Mucosa of rectum (tissue), 2 donors: ENCODE data around the gene TMEM239.

Experiments
- H3K27ac ChIP-seq, 2 donors: one replicate each; pipeline ENCODE4 v1.7.0; 2013; ENCODE audit warnings: inconsistent platforms in 2 of 2, low read depth in 2 of 2, low read length in 2 of 2
- H3K27me3 ChIP-seq, 2 donors: one replicate each; pipeline ENCODE4 v1.7.0; 2013; ENCODE audit warnings: low read length in 2 of 2; ENCODE audit not compliant: control insufficient read depth in 2 of 2, insufficient read depth in 2 of 2
- H3K36me3 ChIP-seq, 2 donors: one replicate each; pipeline ENCODE4 v1.7.0; 2013; ENCODE audit warnings: low read length in 2 of 2; ENCODE audit not compliant: control insufficient read depth in 2 of 2, insufficient read depth in 2 of 2
- H3K4me1 ChIP-seq, 2 donors: one replicate each; pipeline ENCODE4 v1.7.0; 2013; ENCODE audit warnings: low read length in 2 of 2, mild to moderate bottlenecking in 1 of 2; ENCODE audit not compliant: control insufficient read depth in 2 of 2, insufficient read depth in 2 of 2
- H3K4me3 ChIP-seq, 2 donors: one replicate each; pipeline ENCODE4 v1.7.0; 2013; ENCODE audit warnings: low read length in 2 of 2
- H3K9ac ChIP-seq, 2 donors: one replicate each; pipeline ENCODE4 v1.7.0; 2013; ENCODE audit warnings: low read length in 2 of 2, low read depth in 1 of 2, mild to moderate bottlenecking in 1 of 2
- H3K9me3 ChIP-seq, 2 donors: one replicate each; pipeline ENCODE4 v1.7.0; 2013; ENCODE audit warnings: low read length in 2 of 2; ENCODE audit not compliant: control insufficient read depth in 2 of 2
- donor health status: healthy.
- donor health status: Normal muscosa, but diverticular disease.

The TMEM239 gene

DNA sequence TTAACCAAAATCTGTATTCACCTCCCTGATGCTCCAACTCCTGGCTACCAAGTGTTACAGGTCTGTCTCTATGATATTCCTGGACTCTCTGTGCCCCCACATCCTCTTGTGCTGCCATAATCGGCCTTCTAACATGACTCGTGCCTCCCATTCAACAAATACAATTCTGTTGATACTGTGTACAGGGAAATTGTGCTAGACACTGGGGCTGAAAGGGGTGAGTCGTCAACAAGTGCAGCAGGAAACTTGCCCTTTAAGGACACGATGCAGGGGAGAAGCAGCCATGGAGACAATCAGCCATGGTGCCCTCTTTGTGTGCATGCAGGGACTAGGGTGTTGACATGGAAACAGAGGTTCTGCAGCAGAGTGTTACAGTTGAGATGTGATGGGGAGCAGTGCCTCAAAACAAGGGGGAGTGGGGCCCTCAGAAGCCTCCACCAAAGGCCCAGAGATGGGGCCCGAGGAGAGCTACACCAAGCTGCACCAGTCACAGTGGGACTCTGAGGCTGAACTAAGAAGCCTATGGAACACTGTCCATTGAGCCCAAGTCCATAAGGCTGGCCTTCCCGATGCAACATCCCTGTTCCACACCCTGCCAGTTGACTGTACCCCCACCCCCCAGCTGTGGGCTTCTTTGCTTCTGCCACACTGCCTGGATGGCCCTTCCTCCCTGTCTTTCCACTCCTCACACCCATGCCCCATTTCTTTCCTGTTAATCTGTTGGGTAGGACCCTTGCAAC, 21.2 kb downstream of the TMEM239 start:
- Histone ChIP-seq H3K4me3 (no peak overlapping the region), H3K9me3 (no peaks in the 10 kb centered on the region), H3K9ac (no peak overlapping the region), H3K4me1 (peaks cover 10 to 14% of the 10 kb centered on the region in 2 donors), H3K27me3 (no peaks in the 10 kb centered on the region), H3K36me3 (peaks cover 0 to 3% of the 10 kb centered on the region in 2 donors), H3K27ac (no peak overlapping the region)

DNA sequence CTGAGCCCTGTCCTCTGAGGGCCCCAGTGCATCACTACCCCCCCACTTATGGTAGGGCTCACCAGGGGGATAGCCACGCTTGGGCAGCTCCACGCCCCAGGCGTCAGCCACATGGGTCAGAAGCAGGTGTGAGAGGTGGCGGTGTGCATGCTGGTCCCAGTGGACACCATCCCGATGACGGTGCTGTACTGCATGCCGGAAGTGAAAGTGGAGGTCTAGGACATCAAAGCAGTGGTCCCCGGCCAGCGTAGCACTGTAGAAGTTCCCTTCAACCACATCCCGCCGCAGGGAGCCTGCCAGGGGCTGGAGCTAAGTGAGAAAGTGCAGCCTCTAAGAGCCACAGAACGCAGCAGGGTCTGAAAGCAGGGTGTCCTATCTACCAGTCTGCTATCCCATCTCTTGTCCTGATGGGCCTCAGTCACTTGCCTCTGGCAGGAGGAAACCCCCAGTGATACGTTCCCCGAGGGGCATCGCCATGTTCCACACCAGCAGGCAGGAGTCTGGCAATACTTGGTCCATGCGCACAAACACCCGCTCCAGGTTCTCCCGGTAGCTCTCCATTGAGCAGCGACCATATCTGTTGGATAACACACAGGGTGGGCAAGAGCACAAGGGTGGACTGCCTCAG, 22.1 kb downstream of the TMEM239 start:
- no peak overlapping the region for H3K4me3 ChIP-seq
- peaks cover 10 to 14% of the 10 kb centered on the region in 2 donors for H3K4me1 ChIP-seq
- H3K27ac ChIP-seq, result no peak overlapping the region
- H3K9me3 ChIP-seq, result no peaks in the 10 kb centered on the region
- H3K9ac ChIP-seq, result no peak overlapping the region
- H3K36me3 ChIP-seq, result peaks cover 0 to 3% of the 10 kb centered on the region in 2 donors
- H3K27me3 ChIP-seq, result no peaks in the 10 kb centered on the region

DNA sequence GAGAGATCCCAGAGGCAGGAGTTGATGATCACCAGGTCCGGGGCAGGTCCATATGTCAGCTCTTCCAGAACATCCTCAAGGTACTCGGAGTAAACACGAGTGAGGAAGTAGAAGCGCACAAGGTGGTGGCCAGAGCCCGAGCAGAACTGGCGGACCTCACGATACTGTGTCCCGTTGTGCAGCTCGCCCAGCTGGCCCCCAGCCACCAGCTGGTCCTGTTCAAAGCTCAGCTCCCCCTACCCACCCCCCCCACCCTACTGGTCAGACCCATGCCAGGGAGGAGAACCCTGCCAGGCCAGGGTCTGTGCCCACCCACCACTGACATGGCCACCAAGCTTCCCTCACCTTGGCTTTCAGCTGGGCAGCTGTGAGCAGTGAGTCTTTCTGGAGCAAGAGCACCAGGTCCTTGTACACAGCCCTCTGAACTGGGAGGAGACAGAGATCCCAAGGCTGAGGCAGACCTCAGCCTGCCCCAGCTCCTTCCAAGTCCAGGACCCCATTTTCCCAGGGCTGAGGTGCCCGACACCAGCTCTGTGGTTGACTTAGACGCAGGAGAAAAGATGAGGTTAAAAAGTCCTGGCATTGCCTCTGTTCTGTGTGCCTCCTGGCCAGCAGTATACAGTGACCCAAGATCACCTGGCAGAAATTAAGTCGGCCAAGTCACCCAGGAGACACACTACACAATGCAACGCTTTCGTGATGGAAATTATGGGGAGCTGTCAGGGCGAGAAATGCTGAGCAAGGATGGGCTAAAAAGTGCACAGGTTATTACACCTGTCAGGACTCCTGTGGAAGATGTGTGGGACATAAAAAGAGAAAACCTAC, 22.9 kb downstream of the TMEM239 start:
- Histone ChIP-seq H3K36me3 (peaks cover 0 to 3% of the 10 kb centered on the region in 2 donors), H3K9ac (no peak overlapping the region), H3K27me3 (no peaks in the 10 kb centered on the region), H3K9me3 (no peaks in the 10 kb centered on the region), H3K27ac (no peak overlapping the region), H3K4me3 (no peak overlapping the region), H3K4me1 (peaks cover 10 to 14% of the 10 kb centered on the region in 2 donors)

DNA sequence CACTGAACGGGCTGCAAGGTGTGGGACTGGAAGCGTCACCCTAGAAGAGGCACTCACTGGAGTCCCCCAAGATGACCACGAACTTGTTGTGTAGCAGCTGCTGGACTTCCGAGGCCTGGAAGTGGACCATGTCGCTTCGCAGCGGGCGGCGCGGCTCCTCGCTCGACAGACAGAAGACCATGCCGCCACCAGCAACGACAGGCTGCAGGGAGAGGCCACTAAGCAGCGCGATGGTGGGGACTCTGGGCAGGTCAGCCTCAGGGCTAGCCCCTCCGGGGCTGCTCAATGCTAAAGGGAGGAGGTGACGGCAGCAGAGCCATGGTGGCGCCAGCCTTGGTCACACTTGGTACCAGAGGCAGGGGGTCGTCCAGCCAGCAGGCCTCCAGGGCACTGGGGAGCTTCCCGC, 23.6 kb downstream of the TMEM239 start:
- Histone ChIP-seq H3K4me3 (peak overlapping the region; percentile 88 to 94), H3K27me3 (no peaks in the 10 kb centered on the region), H3K9me3 (no peaks in the 10 kb centered on the region), H3K27ac (no peak overlapping the region), H3K9ac (peak overlapping the region in 1 of 2 donors; percentile 82), H3K4me1 (peaks cover 10 to 14% of the 10 kb centered on the region in 2 donors), H3K36me3 (peaks cover 0 to 7% of the 10 kb centered on the region in 2 donors)

DNA sequence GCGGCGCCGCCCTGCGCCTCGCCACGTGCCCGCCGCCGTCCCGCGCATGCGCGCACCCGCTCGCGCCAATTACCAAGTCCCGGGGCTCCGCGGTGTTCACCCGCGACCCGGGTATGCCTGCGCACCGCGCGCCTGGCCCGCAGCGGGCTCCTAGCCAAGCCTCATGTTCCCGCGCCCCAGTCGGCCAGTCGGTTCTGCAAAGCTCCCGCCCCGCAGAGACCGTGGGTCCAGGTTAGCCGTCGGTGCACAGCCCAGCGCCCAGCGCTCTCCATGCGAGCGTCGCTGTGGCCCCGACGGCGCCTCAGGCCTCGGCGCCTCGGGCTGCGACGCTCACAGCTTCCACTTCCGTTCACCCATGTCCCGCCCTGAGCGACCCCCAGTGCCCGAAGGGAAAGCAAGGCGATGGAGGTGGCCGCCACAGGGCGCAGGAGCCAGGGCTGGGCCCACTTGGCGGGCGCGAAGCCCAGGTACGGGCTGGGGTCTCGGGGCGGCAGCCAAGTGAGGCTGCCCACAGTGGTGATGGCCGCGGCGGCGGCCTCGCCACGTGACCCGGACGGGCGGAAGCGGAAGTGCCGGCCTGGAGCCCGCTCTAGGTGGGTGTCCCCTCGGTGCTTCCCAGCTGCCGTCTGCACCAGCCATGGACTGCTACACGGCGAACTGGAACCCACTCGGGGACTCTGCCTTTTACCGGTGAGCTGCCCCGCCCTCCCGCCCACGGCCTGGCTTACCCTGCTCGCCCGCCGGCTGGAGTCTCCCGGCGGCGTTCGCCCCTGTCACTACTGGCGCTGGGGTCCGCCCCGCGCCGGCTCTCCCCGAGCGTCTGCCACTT, 24.2 kb downstream of the TMEM239 start, which contains the start of the genes PCED1A and VPS16:
TSS of gene PCED1A (minus strand) at position 518 of the 829 bp plus-strand sequence. CDS start 743 bp downstream, outside the sequence.
TSS of gene VPS16 (plus strand) at position 608 of the 829 bp plus-strand sequence. CDS start at position 638, 30 bp downstream.
- Histone ChIP-seq H3K9ac (peak within 1 kb of the TSS; percentile 70 to 82), H3K27ac (peak within 1 kb of the TSS; percentile 77 to 88), H3K36me3 (peaks cover 0 to 8% of the 10 kb centered on the region in 2 donors), H3K4me3 (peak within 1 kb of the TSS; percentile 88 to 94), H3K9me3 (no peaks in the 10 kb centered on the region), H3K27me3 (no peaks in the 10 kb centered on the region), H3K4me1 (peaks cover 10 to 14% of the 10 kb centered on the region in 2 donors)

DNA sequence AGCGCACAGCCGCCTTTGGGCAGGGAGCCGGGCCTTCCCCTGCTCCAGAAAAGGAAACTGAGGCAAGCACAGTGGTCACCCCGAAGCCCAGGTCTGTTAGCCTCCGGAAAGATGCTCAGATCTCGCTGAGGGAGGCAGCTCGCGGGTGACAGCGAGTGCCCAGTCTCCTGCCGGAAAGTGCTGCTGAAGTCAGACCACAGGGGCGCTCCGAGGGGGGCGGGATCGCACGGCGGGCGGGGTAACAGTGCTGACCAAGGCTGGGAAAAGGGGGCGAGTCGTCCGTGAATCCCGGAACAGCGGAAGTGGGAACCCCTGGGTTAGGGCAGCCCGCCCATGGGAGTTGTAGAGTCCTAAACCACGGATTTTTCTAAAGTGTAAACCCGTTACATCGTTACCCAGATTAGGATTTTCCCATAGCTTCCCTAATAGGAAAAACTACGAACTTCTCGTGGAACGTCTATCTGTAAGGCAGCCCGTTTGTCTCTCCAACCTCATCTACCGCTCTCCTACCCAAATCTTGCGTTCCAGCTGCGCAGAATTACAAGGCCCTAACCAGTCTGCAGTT, 24.9 kb downstream of the TMEM239 start:
- Histone ChIP-seq H3K27ac (peak overlapping the region in 1 of 2 donors; percentile 88), H3K9me3 (no peaks in the 10 kb centered on the region), H3K9ac (peak overlapping the region; percentile 60 to 68), H3K4me3 (peak overlapping the region; percentile 88 to 94), H3K27me3 (no peaks in the 10 kb centered on the region), H3K36me3 (peaks cover 0 to 8% of the 10 kb centered on the region in 2 donors), H3K4me1 (peaks cover 10 to 14% of the 10 kb centered on the region in 2 donors)

DNA sequence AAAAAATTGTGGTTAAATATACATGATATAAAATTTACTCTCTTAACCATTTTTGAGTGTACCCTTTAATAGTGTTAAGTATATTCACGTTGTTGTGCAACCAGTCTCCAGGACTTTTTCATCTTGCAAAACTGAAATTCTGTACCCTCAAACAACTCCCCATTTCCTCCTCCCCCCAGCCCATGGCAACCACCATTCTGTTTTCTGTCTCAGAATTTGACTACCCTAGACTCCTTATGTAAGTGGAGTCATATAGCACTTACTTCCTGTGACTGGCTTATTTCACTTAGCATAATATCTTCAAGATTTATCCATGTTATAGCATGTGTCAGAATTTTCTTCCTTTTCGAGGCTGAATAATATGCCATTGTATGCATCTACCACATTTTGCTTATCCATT, 29.4 kb downstream of the TMEM239 start:
- H3K27me3 ChIP-seq, result no peaks in the 10 kb centered on the region
- H3K27ac ChIP-seq, result no peak overlapping the region
- peaks cover 0 to 8% of the 10 kb centered on the region in 2 donors for H3K36me3 ChIP-seq
- H3K9ac ChIP-seq, result no peak overlapping the region
- no peak overlapping the region for H3K4me3 ChIP-seq
- H3K4me1 ChIP-seq, result peaks cover 5 to 8% of the 10 kb centered on the region in 2 donors
- H3K9me3 ChIP-seq, result no peaks in the 10 kb centered on the region

DNA sequence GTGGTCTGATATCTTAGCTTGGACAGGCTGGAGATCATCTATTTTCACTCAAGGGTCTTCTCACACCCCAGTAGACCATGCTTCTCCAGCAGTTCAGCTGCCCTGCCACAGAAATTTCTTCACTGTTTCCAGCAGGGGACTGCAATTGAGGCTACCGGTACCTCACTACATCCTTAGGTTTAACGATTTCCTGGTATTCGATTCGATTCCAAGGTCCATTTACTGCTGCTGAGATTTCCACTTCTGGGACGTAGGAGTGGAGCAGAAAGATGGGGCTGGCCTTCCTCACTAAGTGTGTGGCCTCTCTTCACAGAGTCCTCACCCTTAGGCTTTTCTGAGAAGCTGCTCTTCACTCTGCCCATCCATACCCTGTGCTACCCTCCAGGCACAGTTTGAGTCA, 30.5 kb downstream of the TMEM239 start:
- Histone ChIP-seq H3K4me3 (no peak overlapping the region), H3K9me3 (no peaks in the 10 kb centered on the region), H3K4me1 (peaks cover 0 to under 1% of the 10 kb centered on the region in 2 donors), H3K36me3 (peaks cover 0 to 8% of the 10 kb centered on the region in 2 donors), H3K9ac (no peak overlapping the region), H3K27me3 (no peaks in the 10 kb centered on the region), H3K27ac (no peak overlapping the region)

DNA sequence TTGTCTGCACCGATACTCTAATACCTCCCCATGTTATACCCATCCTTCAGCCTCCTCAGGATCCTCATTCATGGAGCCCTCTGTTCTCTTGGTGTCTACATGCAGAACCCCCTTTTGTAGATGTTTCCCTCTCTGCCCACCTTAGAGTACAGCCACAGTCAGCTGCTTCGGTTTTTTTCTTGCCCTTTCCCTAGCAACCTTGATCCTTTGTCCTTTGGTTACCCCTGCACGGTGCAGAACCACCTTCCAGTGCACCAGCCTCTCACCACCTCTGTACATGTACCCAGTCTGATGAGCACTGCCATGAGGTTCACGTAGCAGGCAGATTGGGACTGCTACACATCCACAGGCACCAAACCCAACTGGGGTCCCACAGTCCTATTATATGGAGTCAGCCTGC, 31.6 kb downstream of the TMEM239 start:
- peaks cover 0 to 8% of the 10 kb centered on the region in 2 donors for H3K36me3 ChIP-seq
- no peak overlapping the region for H3K9ac ChIP-seq
- no peak overlapping the region for H3K27ac ChIP-seq
- no peaks in the 10 kb centered on the region for H3K9me3 ChIP-seq
- no peak overlapping the region for H3K4me3 ChIP-seq
- peaks cover 0 to 4% of the 10 kb centered on the region in 2 donors for H3K4me1 ChIP-seq
- no peaks in the 10 kb centered on the region for H3K27me3 ChIP-seq
